Measurements from ENCODE around the gene ARID5A.
"Not testable (repeated sequence)": the region's sequence is repeated elsewhere in the genome, so short reads cannot be mapped to it uniquely, and the experiment has no call there.

Gene ARID5A, protein sequence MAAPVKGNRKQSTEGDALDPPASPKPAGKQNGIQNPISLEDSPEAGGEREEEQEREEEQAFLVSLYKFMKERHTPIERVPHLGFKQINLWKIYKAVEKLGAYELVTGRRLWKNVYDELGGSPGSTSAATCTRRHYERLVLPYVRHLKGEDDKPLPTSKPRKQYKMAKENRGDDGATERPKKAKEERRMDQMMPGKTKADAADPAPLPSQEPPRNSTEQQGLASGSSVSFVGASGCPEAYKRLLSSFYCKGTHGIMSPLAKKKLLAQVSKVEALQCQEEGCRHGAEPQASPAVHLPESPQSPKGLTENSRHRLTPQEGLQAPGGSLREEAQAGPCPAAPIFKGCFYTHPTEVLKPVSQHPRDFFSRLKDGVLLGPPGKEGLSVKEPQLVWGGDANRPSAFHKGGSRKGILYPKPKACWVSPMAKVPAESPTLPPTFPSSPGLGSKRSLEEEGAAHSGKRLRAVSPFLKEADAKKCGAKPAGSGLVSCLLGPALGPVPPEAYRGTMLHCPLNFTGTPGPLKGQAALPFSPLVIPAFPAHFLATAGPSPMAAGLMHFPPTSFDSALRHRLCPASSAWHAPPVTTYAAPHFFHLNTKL

DNA sequence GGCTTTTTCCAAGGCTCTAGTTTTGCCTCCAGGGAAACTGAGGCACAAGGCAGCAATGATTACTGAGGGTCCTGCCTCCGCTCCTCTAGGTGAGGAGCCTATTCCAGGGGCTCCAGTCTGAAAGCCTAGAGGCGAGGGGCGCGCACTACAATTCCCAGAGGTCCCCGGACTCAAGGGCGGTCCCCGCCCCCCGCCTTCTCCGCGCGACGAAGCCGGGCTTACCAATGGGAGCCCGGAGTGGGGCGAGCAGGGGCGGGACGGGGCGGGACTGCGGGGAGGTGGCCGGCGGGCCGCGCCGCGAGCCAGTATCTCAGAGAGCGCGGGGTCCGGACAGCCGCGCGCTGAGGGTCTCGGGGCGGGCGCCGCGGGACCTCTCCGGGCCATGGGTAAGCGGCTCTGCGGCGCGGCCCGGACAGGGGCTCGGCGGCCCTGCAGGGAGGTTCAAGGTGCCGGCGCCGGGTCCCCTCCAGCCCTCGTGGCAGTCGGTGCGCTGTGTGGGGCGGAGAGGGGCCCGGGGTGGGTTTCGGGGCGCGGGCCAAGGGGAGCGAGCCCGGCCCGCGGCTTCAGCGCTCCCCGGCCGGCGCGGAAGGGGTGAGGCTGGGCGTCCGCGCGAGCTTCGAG lies at the start of gene ARID5A:
TSS of gene ARID5A (plus strand) at position 308 of the 621 bp plus-strand sequence. CDS start at position 383, 75 bp downstream.
- peak; percentile 90 for DNase-seq (ENCODE audit: low read depth)

GRCh38 chr2:96489261-96489660 lies 47.3 kb upstream of the ARID5A start:
- no peak for DNase-seq (ENCODE audit: low read depth)

DNA sequence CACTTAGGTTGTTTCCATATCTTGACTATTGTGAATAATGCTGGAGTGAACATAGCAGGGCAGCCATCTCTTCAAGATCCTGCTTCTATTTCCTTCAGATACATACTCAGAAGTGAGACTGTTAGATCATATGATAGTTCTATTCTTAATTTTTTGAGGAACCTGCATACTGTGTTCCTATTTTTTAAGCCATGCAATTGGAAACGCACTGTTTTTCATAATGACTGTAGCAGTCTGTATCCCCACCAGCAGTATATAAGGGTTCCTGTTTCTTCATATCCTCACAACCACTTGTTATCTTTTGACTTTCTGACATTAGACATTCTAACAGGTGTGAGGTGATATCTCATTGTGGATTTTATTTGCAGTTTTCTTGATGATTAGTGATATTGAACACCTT lies 46.9 kb upstream of the ARID5A start:
- DNase-seq (ENCODE audit: low read depth), result no peak

- no peak for DNase-seq (ENCODE audit: low read depth)
Measured at GRCh38 chr2:96491860-96492497, 44.6 kb upstream of the ARID5A start.

DNA sequence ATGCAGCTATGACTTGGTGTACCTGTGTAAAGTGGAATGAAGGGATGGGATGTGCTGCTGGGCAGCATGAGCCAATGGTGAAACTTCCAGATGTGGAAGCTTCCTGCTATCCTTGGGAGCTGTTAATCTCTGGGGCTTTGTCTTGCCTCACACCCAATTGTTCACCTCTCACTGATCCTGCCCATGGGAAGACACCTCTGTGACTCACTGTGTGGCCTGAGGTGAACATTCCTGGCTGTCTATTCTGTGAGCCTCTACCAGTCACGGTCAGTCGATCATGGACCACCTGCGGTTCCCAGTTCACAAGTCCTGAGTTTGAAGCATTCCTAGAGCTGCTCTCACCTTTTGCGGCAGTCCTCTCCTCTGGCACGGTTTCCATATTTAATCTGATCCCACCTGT lies 43.5 kb upstream of the ARID5A start:
- DNase-seq (ENCODE audit: low read depth), result no peak

DNA sequence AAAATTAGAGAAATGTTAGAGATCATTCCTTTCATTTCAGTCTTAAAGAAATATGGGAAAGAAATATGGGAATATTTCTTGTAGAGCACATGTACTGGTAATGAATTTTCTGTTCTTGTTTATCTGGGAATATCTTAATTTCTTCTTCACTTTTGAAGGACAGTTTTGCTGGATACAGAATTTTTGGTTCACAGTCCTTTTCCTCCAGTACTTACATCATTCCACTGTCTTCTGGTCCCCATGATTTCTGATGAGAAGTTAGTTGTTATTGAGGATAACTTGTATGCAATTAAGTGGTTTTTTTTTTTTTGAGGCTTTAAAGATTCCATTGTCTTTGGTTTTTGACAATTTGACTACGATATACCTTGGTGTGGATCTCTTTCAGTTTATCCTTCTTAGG lies 42.4 kb upstream of the ARID5A start:
- DNase-seq (ENCODE audit: low read depth), result no peak

- no peak for DNase-seq (ENCODE audit: low read depth)
Measured at GRCh38 chr2:96495982-96496629, 40.4 kb upstream of the ARID5A start.

GRCh38 chr2:96498021-96498431 lies 38.5 kb upstream of the ARID5A start:
- DNase-seq (ENCODE audit: low read depth), result no peak

GRCh38 chr2:96498611-96499010 lies 37.9 kb upstream of the ARID5A start:
- not testable (repeated sequence) for DNase-seq (ENCODE audit: low read depth)

DNA sequence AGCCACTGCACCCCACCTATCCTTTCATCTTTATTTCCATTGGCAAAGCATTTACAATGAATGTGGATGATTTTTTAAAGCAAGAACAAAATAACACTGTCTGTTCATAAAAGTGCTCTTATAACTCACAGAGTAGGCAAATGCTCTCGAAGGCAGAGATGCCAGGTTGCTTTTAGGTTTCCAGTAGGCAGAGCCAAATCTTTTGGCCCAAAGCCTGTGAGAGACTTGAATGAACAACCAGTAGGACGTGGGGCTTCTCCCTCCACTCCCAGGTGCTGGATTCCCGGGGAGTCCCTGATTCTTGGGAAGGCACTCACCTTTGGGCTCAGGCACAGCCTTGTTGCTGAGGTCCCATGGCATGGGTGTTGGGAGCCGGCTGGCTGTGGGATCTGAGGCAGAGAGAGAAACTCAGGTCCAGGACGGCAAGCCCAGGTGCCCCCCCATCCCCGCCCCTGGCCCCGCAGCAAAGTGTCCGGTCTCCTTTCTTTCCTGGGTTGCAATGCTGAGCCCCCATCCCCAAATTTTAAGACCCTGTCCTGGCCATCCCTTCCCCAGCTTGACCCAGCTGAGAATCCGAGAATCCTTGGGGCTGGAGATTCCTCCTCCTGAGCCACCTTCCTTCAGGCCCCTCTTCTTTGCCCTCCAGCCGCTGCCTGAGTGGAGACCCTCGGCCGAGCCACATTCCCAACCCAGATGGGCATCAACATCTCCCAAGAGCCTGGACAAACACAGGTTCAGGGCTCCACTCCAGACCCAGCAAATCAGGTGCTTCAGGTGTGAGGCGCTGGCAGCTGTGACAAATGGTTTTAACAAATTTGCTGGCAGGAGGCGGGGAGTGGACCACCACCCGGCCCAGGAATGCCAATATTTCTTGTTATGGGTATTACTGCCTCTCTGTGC lies 37.2 kb upstream of the ARID5A start:
- DNase-seq (ENCODE audit: low read depth), result no peak

- DNase-seq (ENCODE audit: low read depth), result no peak
Measured at GRCh38 chr2:96500385-96501066, 36.0 kb upstream of the ARID5A start.

DNA sequence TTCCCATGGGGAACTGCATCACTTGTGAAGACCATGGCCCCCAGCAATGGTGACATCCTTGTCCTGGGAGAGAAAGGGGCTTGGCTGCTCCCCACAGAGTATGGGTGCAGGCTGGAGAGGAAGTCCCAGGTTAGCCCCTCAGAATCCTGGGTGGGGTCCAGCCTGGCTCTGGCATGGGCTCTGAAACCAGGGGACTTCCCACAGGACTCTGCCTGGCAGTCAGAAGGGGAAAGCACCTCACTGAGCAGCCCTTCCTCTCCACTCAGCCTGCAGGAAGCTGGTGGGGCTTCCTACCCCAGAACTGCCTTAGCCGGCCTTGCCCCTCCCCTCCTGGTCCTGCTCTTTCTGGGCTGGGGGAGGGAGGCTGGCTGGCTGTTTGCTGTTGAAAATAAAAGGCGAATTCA lies 35.1 kb upstream of the ARID5A start:
- DNase-seq (ENCODE audit: low read depth), result no peak

DNA sequence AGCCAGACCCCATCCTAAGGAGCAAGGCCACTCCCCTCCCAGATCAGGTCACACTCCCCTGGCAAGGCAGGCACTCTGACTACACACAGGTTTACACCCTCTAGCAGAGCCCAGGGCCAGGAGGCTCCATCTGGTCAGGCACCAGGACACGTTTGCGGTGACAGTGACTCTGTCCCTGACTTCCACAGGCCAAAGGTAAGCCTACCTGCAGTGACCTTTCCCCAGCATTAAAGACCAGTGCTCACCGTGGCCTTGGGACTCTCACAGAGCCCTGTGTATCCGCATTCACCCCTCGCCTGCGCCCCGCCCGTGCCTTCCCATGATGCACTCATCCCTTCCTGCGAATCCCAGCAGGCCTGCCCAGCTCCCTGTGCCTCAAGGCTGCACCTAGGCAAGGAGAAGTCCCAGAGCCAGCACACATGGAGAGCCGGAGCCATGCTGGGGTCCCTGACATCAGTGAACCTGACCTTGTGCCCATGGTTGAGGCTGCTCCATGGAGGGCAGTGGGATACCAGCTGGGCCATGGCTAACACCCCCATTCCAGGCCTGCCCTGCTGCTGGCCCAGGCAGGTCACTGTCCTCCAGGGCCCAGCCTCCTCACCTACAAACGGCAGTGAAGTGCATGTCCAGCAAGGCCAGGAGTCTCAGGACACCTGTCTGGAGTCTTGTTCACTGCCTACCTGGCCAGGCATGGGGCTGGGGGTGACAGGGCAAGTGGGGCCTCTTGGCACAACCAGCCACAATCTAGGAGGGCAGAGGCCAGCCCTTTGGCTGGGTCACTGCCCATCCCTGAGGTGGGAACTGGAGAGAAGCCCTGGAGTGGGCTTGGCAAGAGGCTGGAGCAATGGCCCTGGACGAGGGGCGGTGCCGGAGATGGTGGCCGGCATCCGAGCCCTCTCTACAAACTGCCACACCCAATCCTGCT lies 34.4 kb upstream of the ARID5A start:
- DNase-seq (ENCODE audit: low read depth), result no peak

GRCh38 chr2:96502891-96503636 lies 33.5 kb upstream of the ARID5A start:
- no peak for DNase-seq (ENCODE audit: low read depth)

GRCh38 chr2:96503637-96504243 lies 32.8 kb upstream of the ARID5A start:
- no peak for DNase-seq (ENCODE audit: low read depth)

DNA sequence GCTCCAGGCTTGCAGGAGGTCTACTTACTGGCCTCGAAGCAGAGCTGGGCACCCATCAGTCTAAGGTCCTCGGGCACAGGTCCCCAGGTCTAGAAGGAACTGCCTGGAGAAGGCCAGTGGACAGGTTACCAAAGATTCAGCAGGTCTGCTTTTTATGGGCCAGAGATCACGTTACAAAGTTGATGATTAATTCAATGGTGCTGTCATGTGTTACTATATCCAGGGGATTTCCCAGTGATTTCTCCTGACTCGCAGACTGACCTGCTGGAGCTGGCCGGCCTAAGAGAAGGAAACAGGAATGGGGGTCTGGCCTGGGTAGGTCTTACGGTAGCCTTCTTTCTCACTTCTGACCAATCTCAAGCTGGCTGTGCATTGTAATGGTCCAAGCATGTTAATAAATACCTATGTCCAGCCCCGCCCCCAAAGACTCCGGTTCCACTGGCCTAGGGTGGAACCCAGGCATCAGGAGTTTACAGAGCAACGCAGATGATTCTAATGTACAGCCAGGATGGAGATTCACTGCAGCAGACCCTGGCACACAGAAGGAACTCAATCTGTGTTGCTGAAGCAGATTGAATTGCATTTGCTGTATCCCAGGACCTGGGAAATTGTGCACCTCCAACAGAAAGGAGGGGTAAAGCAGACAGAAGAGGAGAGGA lies 31.2 kb upstream of the ARID5A start, which contains the start of gene NEURL3:
TSS of gene NEURL3 (minus strand) at position 127 of the 659 bp plus-strand sequence. CDS start at position 56, 71 bp downstream.
- no peak for DNase-seq (ENCODE audit: low read depth)

Measured in activated T-cell treated with anti-CD3 and anti-CD28 coated beads for 48 hours (primary cell).